ENCODE measurements around the gene GNAS. TPM values are rescaled to one million over a fixed set of nuclear protein-coding genes. Genes with fewer than 3 reads are reported as not detected.
A peak's percentile ranks its signal among the peaks of the same experiment; 100 is the strongest.

The GNAS gene
- total RNA-seq, result 100 to 1,000 TPM; 530 to 823 (median 582) TPM
- 438 TPM for total RNA-seq (2013)

- peaks cover 3% of the 10 kb centered on the region for H3K9me3 ChIP-seq (ENCODE audit: control insufficient read depth, insufficient read depth, low read length)
- 51% methylated on average over 33 of the region's 35 CpGs for WGBS (ENCODE audit: insufficient coverage)
- H3K4me3 Mint-ChIP-seq, result peak within 1 kb of the TSS; percentile 91
- no peak within 1 kb of the TSS for H3K27ac ChIP-seq (ENCODE audit: low read length)
- H3K4me1 ChIP-seq (ENCODE audit: control insufficient read depth, insufficient read depth, low read length), result peaks cover 44% of the 10 kb centered on the region
- H3K27me3 Mint-ChIP-seq (ENCODE audit: low read depth in 2 of 2), result peaks cover 51 to 72% of the 10 kb centered on the region in 2 donors
- TF ChIP-seq, protein P1, sequence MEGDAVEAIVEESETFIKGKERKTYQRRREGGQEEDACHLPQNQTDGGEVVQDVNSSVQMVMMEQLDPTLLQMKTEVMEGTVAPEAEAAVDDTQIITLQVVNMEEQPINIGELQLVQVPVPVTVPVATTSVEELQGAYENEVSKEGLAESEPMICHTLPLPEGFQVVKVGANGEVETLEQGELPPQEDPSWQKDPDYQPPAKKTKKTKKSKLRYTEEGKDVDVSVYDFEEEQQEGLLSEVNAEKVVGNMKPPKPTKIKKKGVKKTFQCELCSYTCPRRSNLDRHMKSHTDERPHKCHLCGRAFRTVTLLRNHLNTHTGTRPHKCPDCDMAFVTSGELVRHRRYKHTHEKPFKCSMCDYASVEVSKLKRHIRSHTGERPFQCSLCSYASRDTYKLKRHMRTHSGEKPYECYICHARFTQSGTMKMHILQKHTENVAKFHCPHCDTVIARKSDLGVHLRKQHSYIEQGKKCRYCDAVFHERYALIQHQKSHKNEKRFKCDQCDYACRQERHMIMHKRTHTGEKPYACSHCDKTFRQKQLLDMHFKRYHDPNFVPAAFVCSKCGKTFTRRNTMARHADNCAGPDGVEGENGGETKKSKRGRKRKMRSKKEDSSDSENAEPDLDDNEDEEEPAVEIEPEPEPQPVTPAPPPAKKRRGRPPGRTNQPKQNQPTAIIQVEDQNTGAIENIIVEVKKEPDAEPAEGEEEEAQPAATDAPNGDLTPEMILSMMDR (IDR thresholded peaks at IDR 0.05), result peak; percentile 19
- peaks cover 0 to 25% of the 10 kb centered on the region in 2 donors for H3K4me1 Mint-ChIP-seq
- H3K27me3 ChIP-seq (ENCODE audit: control insufficient read depth, insufficient read depth, low read length), result peaks cover 31% of the 10 kb centered on the region
- H3K36me3 Mint-ChIP-seq, result no peaks in the 10 kb centered on the region
- ATAC-seq (peak in 2 of 3 donors; percentile 24 to 34), DNase-seq (peak in 1 of 2 donors; percentile 73)
- intact Hi-C loops (cut with micrococcal nuclease), result loop anchor here (5.0 kb wide), 1 partner anchor 200 kb away; the partner anchor contains the start of gene STX16
- H3K27ac Mint-ChIP-seq, result no peak within 1 kb of the TSS
- no peaks in the 10 kb centered on the region for H3K9me3 Mint-ChIP-seq
- no peaks in the 10 kb centered on the region for H3K36me3 ChIP-seq (ENCODE audit: control insufficient read depth, insufficient read depth, low read length)
- peak within 1 kb of the TSS; percentile 43 for H3K4me3 ChIP-seq (ENCODE audit: low read length)
Observed at GRCh38 chr20:58852543-58853271, at the start of gene GNAS. Gene GNAS, plus strand, starts transcription at chr20:58852716.

- no peaks in the 10 kb centered on the region for H3K9me3 Mint-ChIP-seq
- no peak overlapping the region for H3K27ac Mint-ChIP-seq
- no peaks in the 10 kb centered on the region for H3K4me1 Mint-ChIP-seq
- Histone ChIP-seq H3K27me3 (ENCODE audit: control insufficient read depth, insufficient read depth, low read length) (no peaks in the 10 kb centered on the region), H3K27ac (ENCODE audit: low read length) (no peak overlapping the region), H3K36me3 (ENCODE audit: control insufficient read depth, insufficient read depth, low read length) (no peaks in the 10 kb centered on the region), H3K4me1 (ENCODE audit: control insufficient read depth, insufficient read depth, low read length) (no peaks in the 10 kb centered on the region), H3K9me3 (ENCODE audit: control insufficient read depth, insufficient read depth, low read length) (no peaks in the 10 kb centered on the region), H3K4me3 (ENCODE audit: low read length) (no peak overlapping the region)
- DNase-seq (no peak), ATAC-seq (no peak)
- H3K4me3 Mint-ChIP-seq, result no peak overlapping the region
- no peaks in the 10 kb centered on the region for H3K36me3 Mint-ChIP-seq
- H3K27me3 Mint-ChIP-seq (ENCODE audit: low read depth in 2 of 2), result peaks cover 8% of the 10 kb centered on the region in 2 donors
- TF ChIP-seq, protein P1 (IDR thresholded peaks at IDR 0.05), result no peak
- intact Hi-C loops (cut with micrococcal nuclease), result no loop called here
- WGBS (ENCODE audit: insufficient coverage), result 85% methylated on average over 15 of the region's 18 CpGs
Observed at GRCh38 chr20:58803533-58803932, 49.0 kb upstream of the GNAS start.

GRCh38 chr20:58807801-58808200, 44.7 kb upstream of the GNAS start:
- TF ChIP-seq, protein P1 (IDR thresholded peaks at IDR 0.05), result no peak
- no peaks in the 10 kb centered on the region for H3K4me1 Mint-ChIP-seq
- intact Hi-C loops (cut with micrococcal nuclease), result no loop called here
- no peak overlapping the region for H3K27ac Mint-ChIP-seq
- Histone ChIP-seq H3K27me3 (ENCODE audit: control insufficient read depth, insufficient read depth, low read length) (no peaks in the 10 kb centered on the region), H3K27ac (ENCODE audit: low read length) (no peak overlapping the region), H3K4me1 (ENCODE audit: control insufficient read depth, insufficient read depth, low read length) (no peaks in the 10 kb centered on the region), H3K4me3 (ENCODE audit: low read length) (no peak overlapping the region), H3K9me3 (ENCODE audit: control insufficient read depth, insufficient read depth, low read length) (no peaks in the 10 kb centered on the region), H3K36me3 (ENCODE audit: control insufficient read depth, insufficient read depth, low read length) (no peaks in the 10 kb centered on the region)
- peaks cover 14 to 15% of the 10 kb centered on the region in 2 donors for H3K27me3 Mint-ChIP-seq (ENCODE audit: low read depth in 2 of 2)
- ATAC-seq (no peak), DNase-seq (no peak)
- no peak overlapping the region for H3K4me3 Mint-ChIP-seq
- WGBS (ENCODE audit: insufficient coverage), result 94% methylated on average over 11 of the region's 11 CpGs
- H3K36me3 Mint-ChIP-seq, result no peaks in the 10 kb centered on the region
- no peaks in the 10 kb centered on the region for H3K9me3 Mint-ChIP-seq

All from natural killer cell (primary cell).